Measurements from ENCODE around the gene KNCN.

Gene KNCN

GRCh38 chr1:46497020-46497419, 54.4 kb downstream of the KNCN start:
- no peak for DNase-seq (ENCODE audit: low spot score)

- DNase-seq (ENCODE audit: low spot score): no peak
Measured at GRCh38 chr1:46496505-46496904, 54.9 kb downstream of the KNCN start.

DNA sequence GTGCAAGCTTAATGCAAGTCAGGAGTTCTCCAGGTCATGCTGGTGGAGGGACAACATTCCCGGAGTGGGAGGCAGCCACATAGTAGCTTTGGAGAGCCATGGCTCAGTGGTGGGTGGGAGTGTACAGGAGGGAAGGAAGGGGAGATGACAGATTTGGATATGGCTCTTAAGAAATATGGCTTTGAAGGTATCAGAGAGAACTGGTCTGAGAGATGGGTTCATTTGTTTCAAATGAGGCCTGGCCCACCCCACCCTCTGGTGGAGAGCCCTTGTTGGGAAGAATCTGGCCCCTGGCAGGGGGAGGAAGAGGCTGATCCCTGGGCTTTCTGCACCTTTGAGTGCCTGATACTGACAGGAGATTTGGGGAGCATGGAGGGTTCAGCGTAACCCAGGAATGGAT, 55.7 kb downstream of the KNCN start:
- DNase-seq (ENCODE audit: low spot score): no peak

Data from CD4-positive, alpha-beta T cell treated with Interleukin-2 at 100 ng/mL for 4 hours (primary cell).